A549 (cell line): ENCODE measurements around the gene IL23A.

Source experiments
- BHLHE40 ChIP-seq: IDR thresholded peaks from 2 replicates; pipeline ENCODE4 v1.6.1; 2012; ENCODE audit warnings: low read depth, low read length, inconsistent platforms
- CHD2 ChIP-seq: fragments of 150-350 bp; IDR thresholded peaks from 2 replicates; pipeline ENCODE4 v1.6.1; 2014; ENCODE audit warnings: low read length; ENCODE audit not compliant: partially characterized antibody
- CTCF ChIP-seq: fragments of >200 bp; sonication (Bioruptor Twin); formaldehyde crosslinking; IDR thresholded peaks from 3 replicates; pipeline ENCODE4 v1.5.1; 2016
- JUNB ChIP-seq: fragments of >200 bp; sonication (Bioruptor Twin); formaldehyde crosslinking; IDR thresholded peaks from 2 replicates; pipeline ENCODE4 v1.6.1; 2016
- KDM1A ChIP-seq: fragments of 200-600 bp; sonication (generic); IDR thresholded peaks from 2 replicates; pipeline ENCODE4 v1.6.1; 2016; ENCODE audit warnings: low read depth, mild to moderate bottlenecking
- MAZ ChIP-seq: fragments of 150-350 bp; IDR thresholded peaks from 2 replicates; pipeline ENCODE4 v1.6.1; 2014; ENCODE audit warnings: antibody characterized with exemption, low read depth, low read length, borderline replicate concordance
- PHF8 ChIP-seq: fragments of 200-600 bp; sonication (generic); IDR thresholded peaks from 2 replicates; pipeline ENCODE4 v1.6.1; 2016; ENCODE audit warnings: low read depth, mild to moderate bottlenecking, antibody characterized with exemption, moderate library complexity, borderline replicate concordance
- RAD21 ChIP-seq, 2 experiments: fragments of >200 bp in 1 of 2; sonication (Bioruptor Twin) in 1 of 2; formaldehyde crosslinking in 1 of 2; IDR thresholded peaks in 1 of 2; conservative IDR thresholded peaks in 1 of 2; 2 replicates in 1 of 2; 3 replicates in 1 of 2; pipeline ENCODE4 v1.6.1; 2012 to 2018; ENCODE audit warnings: inconsistent platforms in 1 of 2
- ZC3H11A ChIP-seq: fragments of 450-650 bp; IDR thresholded peaks from 2 replicates; pipeline ENCODE4 v1.6.1; 2014; ENCODE audit warnings: antibody characterized with exemption, mild to moderate bottlenecking

- TF ChIP-seq BHLHE40 (no peak), CTCF (no peak), RAD21 (conservative IDR thresholded peaks at IDR 0.05 in 1 of 2, IDR thresholded peaks at IDR 0.05 in 1 of 2) (no peak), KDM1A (no peak), JUNB (no peak), ZC3H11A (no peak), CHD2 (no peak), MAZ (no peak), PHF8 (no peak)
Observed at GRCh38 chr12:56373515-56373914, 34.8 kb downstream of the IL23A start.
